GM12878 (cell line): ENCODE measurements around the gene SLCO2A1. TPM values are rescaled to one million over a fixed set of nuclear protein-coding genes. Genes with fewer than 3 reads are reported as not detected.

Source experiments
- ATAC-seq: fragments of 200-7000 bp; cut with Tn5 transposase; 3 replicates; pipeline ENCODE4 v1.9.1; 2020; ENCODE audit warnings: mild to moderate bottlenecking, moderate library complexity
- BruUV-seq: library from RNA; stranded (reverse); fragments of 400-500 nt; replicated peaks from 2 replicates; lab custom pipeline; 2021; lab: Mats Ljungman, UMichigan
- CTCF ChIA-PET: fragments of 300-600 bp; sonication (Branson Sonifier 250); formaldehyde crosslinking; extraction: SDS; loops from one replicate; lab custom pipeline; 2021; ENCODE audit warnings: inconsistent platforms; lab: Yijun Ruan, JAX
- POLR2A ChIA-PET: fragments of 350-600 bp; formaldehyde crosslinking; extraction: SDS; loops from one replicate; lab custom pipeline; 2021; ENCODE audit warnings: inconsistent platforms; lab: Charles Lee
- RAD21 ChIA-PET: fragments of 300-600 bp; sonication (Branson Sonifier 250); formaldehyde crosslinking; loops from one replicate; lab custom pipeline; 2023; ENCODE audit warnings: antibody characterized with exemption; ENCODE audit not compliant: unreplicated experiment; lab: Charles Lee
- SMC1A ChIA-PET: fragments of 300-600 bp; sonication (Branson Sonifier 250); formaldehyde crosslinking; loops from one replicate; lab custom pipeline; 2023; ENCODE audit not compliant: unreplicated experiment, uncharacterized antibody; lab: Charles Lee
- DNase-seq: peaks from one replicate; pipeline ENCODE4 v3.0.0-alpha.2; 2011; ENCODE audit warnings: low read depth, low spot score
- FAIRE-seq: peaks from 3 replicates; lab custom pipeline; 2011; peaks lifted over from hg19 to GRCh38; lab: Jason Lieb, UNC
- H2AFZ ChIP-seq: 2 replicates; pipeline ENCODE4 v1.6.0; 2011; ENCODE audit warnings: low read depth, low read length, control low read depth; ENCODE audit not compliant: control insufficient read depth
- H3K27ac ChIP-seq: 2 replicates; pipeline ENCODE4 v1.5.1; 2011; ENCODE audit warnings: control low read depth; ENCODE audit not compliant: control insufficient read depth, insufficient read depth
- H3K27me3 ChIP-seq, 2 experiments: replicated peaks in 1 of 2; 2 replicates each; pipeline versions ENCODE4 v1.6.0 to v1.6.1; 2011; ENCODE audit warnings: low read length in 1 of 2; ENCODE audit not compliant: control insufficient read depth in 2 of 2, insufficient read depth in 2 of 2
- H3K36me3 ChIP-seq, 2 experiments: 2 replicates each; pipeline ENCODE4 v1.5.1; 2011; ENCODE audit warnings: low read length in 1 of 2; ENCODE audit not compliant: control insufficient read depth in 2 of 2, insufficient read depth in 2 of 2
- H3K4me1 ChIP-seq: 2 replicates; pipeline ENCODE4 v1.6.1; 2011; ENCODE audit warnings: mild to moderate bottlenecking, low read length, moderate library complexity, mixed read lengths; ENCODE audit not compliant: control insufficient read depth, insufficient read depth
- H3K4me2 ChIP-seq: 2 replicates; pipeline ENCODE4 v1.6.0; 2011; ENCODE audit warnings: control low read depth; ENCODE audit not compliant: control insufficient read depth, insufficient read depth
- H3K4me3 ChIP-seq: fragments of 200-600 bp; sonication (generic); 2 replicates; pipeline ENCODE4 v1.5.1; 2016
- H3K79me2 ChIP-seq: 2 replicates; pipeline ENCODE4 v1.6.0; 2011; ENCODE audit warnings: low read length; ENCODE audit not compliant: control insufficient read depth, insufficient read depth
- H3K9ac ChIP-seq: 2 replicates; pipeline ENCODE4 v1.8.0; 2011; ENCODE audit warnings: low read length, control low read depth, mixed read lengths; ENCODE audit not compliant: control insufficient read depth, insufficient read depth
- H3K9me3 ChIP-seq: replicated peaks from 3 replicates; pipeline ENCODE4 v1.5.1; 2011; ENCODE audit warnings: mild to moderate bottlenecking, low read length; ENCODE audit not compliant: control insufficient read depth, insufficient read depth
- H4K20me1 ChIP-seq: 2 replicates; pipeline ENCODE4 v1.6.0; 2011; ENCODE audit not compliant: control insufficient read depth, insufficient read depth
- CREB1 ChIP-seq: IDR thresholded peaks from 2 replicates; pipeline ENCODE4 v1.6.1; 2012; ENCODE audit warnings: low read depth, mild to moderate bottlenecking, inconsistent platforms
- CTCF ChIP-seq, 3 experiments: IDR thresholded peaks in 2 of 3; conservative IDR thresholded peaks in 1 of 3; 2 replicates each; pipeline ENCODE4 v1.5.1; 2011; ENCODE audit warnings: low read depth in 3 of 3, low read length in 3 of 3, mild to moderate bottlenecking in 3 of 3, control low read depth in 2 of 3, moderate library complexity in 2 of 3, inconsistent platforms in 1 of 3, mixed read lengths in 1 of 3; ENCODE audit not compliant: control insufficient read depth in 2 of 3, insufficient read depth in 1 of 3; ENCODE audit errors: extremely low read depth in 1 of 3
- MAX ChIP-seq: IDR thresholded peaks from 2 replicates; pipeline ENCODE4 v1.6.1; 2012; ENCODE audit warnings: low read depth, low read length, improper control_type of control experiment
- MEF2A ChIP-seq: IDR thresholded peaks from 2 replicates; pipeline ENCODE4 v1.6.1; 2011; ENCODE audit warnings: low read depth, mild to moderate bottlenecking, low read length, moderate library complexity; ENCODE audit not compliant: insufficient read depth
- SMC3 ChIP-seq: IDR thresholded peaks from 2 replicates; pipeline ENCODE4 v1.6.1; 2011; ENCODE audit warnings: low read length, improper control_type of control experiment, borderline replicate concordance
- USF1 ChIP-seq: IDR thresholded peaks from 2 replicates; pipeline ENCODE4 v1.6.1; 2011; ENCODE audit warnings: borderline replicate concordance, low read depth, mild to moderate bottlenecking, moderate library complexity, mixed read lengths, low read length; ENCODE audit not compliant: insufficient read depth; ENCODE audit errors: extremely low read length
- ZBTB4 ChIP-seq: fragments of 450-650 bp; formaldehyde crosslinking; IDR thresholded peaks from 2 replicates; pipeline ENCODE4 v1.4.0; 2022; ENCODE audit warnings: mild to moderate bottlenecking, moderate library complexity
- ZNF207 ChIP-seq: fragments of 450-650 bp; IDR thresholded peaks from 2 replicates; pipeline ENCODE4 v1.6.1; 2014; ENCODE audit warnings: antibody characterized with exemption, mild to moderate bottlenecking, borderline replicate concordance
- WGBS: methylation state at CpG from one replicate; pipeline ENCODE4 v1.1.6; 2016; ENCODE audit warnings: low lambda C conversion rate; ENCODE audit not compliant: insufficient replicate concordance, insufficient coverage; ENCODE audit errors: missing lambda C conversion rate; 5-methylcytosine and 5-hydroxymethylcytosine counted together
- in situ Hi-C: fragments of 300-500 bp; cut with MboI; formaldehyde crosslinking; loops from 9 replicates; pipeline ENCODE4 v1.14.3; 2018; ENCODE audit warnings: mixed read lengths
- intact Hi-C: fragments of 100-400 bp; cut with micrococcal nuclease; formaldehyde crosslinking; loops from one replicate; pipeline ENCODE4 v1.14.2; 2022; ENCODE audit not compliant: unreplicated experiment
- polyA plus RNA-seq, 11 experiments: library from polyadenylated mRNA; depleted of rRNA in 4 of 11; unstranded in 6 of 11; stranded (reverse) in 5 of 11; fragments of >200 nt; fragmentation: Nextera tagmentation in 4 of 11; fragmentation: Illumina TruSeq in 1 of 11; extraction: Ambion mirVana in 4 of 11; extraction: Trizol in 1 of 11; gene quantifications; 1 replicate in 1 of 11; 2 replicates in 10 of 11; pipeline versions ENCODE4 v1.2.1 to v1.2.3, GENCODE V29; 2011 to 2016; ENCODE audit warnings: inconsistent platforms in 2 of 11, missing spikeins in 2 of 11, low read depth in 1 of 11
- total RNA-seq, 4 experiments: library from RNA; depleted of rRNA in 3 of 4; stranded (reverse); fragments of >200 nt in 3 of 4; fragmentation: Illumina TruSeq in 1 of 4; extraction: Trizol in 1 of 4; gene quantifications; 2 replicates each; pipeline versions ENCODE4 v1.2.1 to v1.2.3, GENCODE V29; 2013 to 2021

Gene SLCO2A1
- total and polyA plus RNA-seq, 10 of the 15 experiments (the other 5 are each of a cell fraction or from before 2014, with no cell fraction given), result 0.05 TPM; not detected in 9

GRCh38 chr3:134039161-134039862 lies 9.6 kb upstream of the SLCO2A1 start:
- Histone ChIP-seq H3K9me3 (no peaks in the 10 kb centered on the region; the same call in 2 of the 3 replicates), H3K27me3 (peaks cover 0 to 2% of the 10 kb centered on the region in 2 experiments; a peak in 2 of 4 replicates), H3K4me3 (no peak overlapping the region), H3K4me2 (no peak overlapping the region), H3K9ac (no peak overlapping the region), H3K4me1 (no peaks in the 10 kb centered on the region), H2AFZ (no peak overlapping the region), H3K27ac (no peak overlapping the region), H4K20me1 (no peaks in the 10 kb centered on the region), H3K36me3 (no peaks in the 10 kb centered on the region), H3K79me2 (no peaks in the 10 kb centered on the region)
- ChIA-PET POLR2A (no interaction called here), SMC1A (no interaction called here), CTCF (no interaction called here), RAD21 (no interaction called here)
- 37% methylated on average over 8 of the region's 8 CpGs for WGBS
- in situ Hi-C loops (no loop called here), intact Hi-C loops (no loop called here)
- DNase-seq (no peak), ATAC-seq (peak; percentile 57), FAIRE-seq (no peak)
- no TSS peak for BruUV-seq
- peak; percentile 5 to 18 (median 14); a peak in 1 of 6 replicates for TF ChIP-seq CTCF (IDR thresholded peaks at IDR 0.05 in 2 of 3, conservative IDR thresholded peaks at IDR 0.05 in 1 of 3; ENCODE audit: control insufficient read depth in 2 of 3, extremely low read depth in 1 of 3, insufficient read depth in 1 of 3, low read depth in 3 of 3, low read length in 3 of 3)
- no peak for TF ChIP-seq MAX

GRCh38 chr3:134038716-134039115 lies 9.0 kb upstream of the SLCO2A1 start:
- RAD21 ChIA-PET, result no interaction called here
- H3K36me3 ChIP-seq, result no peaks in the 10 kb centered on the region
- no TSS peak for BruUV-seq
- POLR2A ChIA-PET, result no interaction called here
- ATAC-seq, result no peak
- CTCF ChIA-PET, result no interaction called here
- H2AFZ ChIP-seq, result no peak overlapping the region
- H3K79me2 ChIP-seq, result no peaks in the 10 kb centered on the region
- H3K4me1 ChIP-seq, result no peaks in the 10 kb centered on the region
- no peak for DNase-seq
- no peak for FAIRE-seq
- no peak overlapping the region for H3K9ac ChIP-seq
- H3K9me3 ChIP-seq, result no peaks in the 10 kb centered on the region; the same call in 2 of the 3 replicates
- H3K27ac ChIP-seq, result no peak overlapping the region
- intact Hi-C loops (no loop called here), in situ Hi-C loops (no loop called here)
- H3K4me2 ChIP-seq, result no peak overlapping the region
- H4K20me1 ChIP-seq, result no peaks in the 10 kb centered on the region
- no peak overlapping the region for H3K4me3 ChIP-seq
- SMC1A ChIA-PET, result no interaction called here
- H3K27me3 ChIP-seq, result peaks cover 0 to 2% of the 10 kb centered on the region in 2 experiments; a peak in 2 of 4 replicates
- 38% methylated on average over 8 of the region's 8 CpGs for WGBS
- TF ChIP-seq MEF2A (no peak), USF1 (no peak), CREB1 (no peak), MAX (no peak), ZNF207 (no peak), ZBTB4 (no peak), SMC3 (no peak)
